HEK293 (cell line): ENCODE data around the gene AATF.

Experiments used
- BCL11A ChIP-seq: fragments of 450-650 bp; formaldehyde crosslinking; IDR thresholded peaks from 2 replicates; pipeline ENCODE4 v1.5.1; 2016; ENCODE audit warnings: low read depth, missing biosample characterization, missing genetic modification characterization
- BCL11B ChIP-seq: fragments of 450-650 bp; formaldehyde crosslinking; IDR thresholded peaks from 2 replicates; pipeline ENCODE4 v1.5.1; 2016; ENCODE audit warnings: low read depth, missing biosample characterization, missing genetic modification characterization
- EGR2 ChIP-seq: fragments of 450-650 bp; formaldehyde crosslinking; IDR thresholded peaks from 2 replicates; pipeline ENCODE4 v1.5.1; 2016; ENCODE audit warnings: low read depth, missing biosample characterization, missing genetic modification characterization
- KLF7 ChIP-seq: fragments of 450-650 bp; formaldehyde crosslinking; IDR thresholded peaks from 2 replicates; pipeline ENCODE4 v1.5.1; 2016; ENCODE audit warnings: missing biosample characterization, missing genetic modification characterization, borderline replicate concordance
- SP7 ChIP-seq: fragments of 450-650 bp; formaldehyde crosslinking; IDR thresholded peaks from 2 replicates; pipeline ENCODE4 v1.5.1; 2016; ENCODE audit warnings: missing biosample characterization, missing genetic modification characterization
- YY1 ChIP-seq: fragments of 450-650 bp; formaldehyde crosslinking; IDR thresholded peaks from 2 replicates; pipeline ENCODE4 v1.5.1; 2018; ENCODE audit warnings: missing biosample characterization, missing genetic modification characterization
- ZBTB10 ChIP-seq: fragments of 450-650 bp; formaldehyde crosslinking; IDR thresholded peaks from 2 replicates; pipeline ENCODE4 v1.5.1; 2016; ENCODE audit warnings: missing biosample characterization, missing genetic modification characterization
- ZBTB17 ChIP-seq: fragments of 450-650 bp; formaldehyde crosslinking; IDR thresholded peaks from 2 replicates; pipeline ENCODE4 v1.5.1; 2016; ENCODE audit warnings: missing biosample characterization, missing genetic modification characterization
- ZEB2 ChIP-seq: fragments of 450-650 bp; formaldehyde crosslinking; IDR thresholded peaks from 2 replicates; pipeline ENCODE4 v1.5.1; 2016; ENCODE audit warnings: missing biosample characterization, missing genetic modification characterization
- ZNF140 ChIP-seq: fragments of 450-650 bp; formaldehyde crosslinking; IDR thresholded peaks from 2 replicates; pipeline ENCODE4 v1.5.1; 2016; ENCODE audit warnings: missing biosample characterization, missing genetic modification characterization
- ZNF2 ChIP-seq: fragments of 450-650 bp; formaldehyde crosslinking; IDR thresholded peaks from 2 replicates; pipeline ENCODE4 v1.5.1; 2016; ENCODE audit warnings: missing biosample characterization, missing genetic modification characterization
- ZNF239 ChIP-seq: fragments of 450-650 bp; formaldehyde crosslinking; IDR thresholded peaks from 2 replicates; pipeline ENCODE4 v1.5.1; 2016; ENCODE audit warnings: missing biosample characterization, missing genetic modification characterization
- ZNF24 ChIP-seq: fragments of 450-650 bp; formaldehyde crosslinking; IDR thresholded peaks from 2 replicates; pipeline ENCODE4 v1.5.1; 2016; ENCODE audit warnings: missing biosample characterization, missing genetic modification characterization
- ZNF335 ChIP-seq: fragments of 450-650 bp; formaldehyde crosslinking; conservative IDR thresholded peaks from 2 replicates; pipeline ENCODE4 v1.5.1; 2016; ENCODE audit warnings: missing biosample characterization, missing genetic modification characterization
- ZNF391 ChIP-seq: fragments of 450-650 bp; formaldehyde crosslinking; IDR thresholded peaks from 2 replicates; pipeline ENCODE4 v1.5.1; 2016; ENCODE audit warnings: low read depth, missing biosample characterization, missing genetic modification characterization, borderline replicate concordance
- ZNF398 ChIP-seq: fragments of 450-650 bp; formaldehyde crosslinking; IDR thresholded peaks from 2 replicates; pipeline ENCODE4 v1.5.1; 2017; ENCODE audit warnings: missing biosample characterization, missing genetic modification characterization
- ZNF555 ChIP-seq: fragments of 450-650 bp; formaldehyde crosslinking; conservative IDR thresholded peaks from 2 replicates; pipeline ENCODE4 v1.5.1; 2017; ENCODE audit warnings: missing biosample characterization, mild to moderate bottlenecking, missing genetic modification characterization, inconsistent platforms
- ZNF561 ChIP-seq: fragments of 450-650 bp; IDR thresholded peaks from 2 replicates; pipeline ENCODE4 v1.5.1; 2018; ENCODE audit warnings: missing biosample characterization, missing genetic modification characterization, borderline replicate concordance
- ZNF600 ChIP-seq: fragments of 450-650 bp; formaldehyde crosslinking; IDR thresholded peaks from 2 replicates; pipeline ENCODE4 v1.5.1; 2016; ENCODE audit warnings: missing biosample characterization, missing genetic modification characterization
- ZNF610 ChIP-seq: fragments of 450-650 bp; formaldehyde crosslinking; IDR thresholded peaks from 2 replicates; pipeline ENCODE4 v1.5.1; 2016; ENCODE audit warnings: missing biosample characterization, missing genetic modification characterization, borderline replicate concordance
- ZNF629 ChIP-seq: fragments of 450-650 bp; formaldehyde crosslinking; IDR thresholded peaks from 2 replicates; pipeline ENCODE4 v1.5.1; 2017; ENCODE audit warnings: missing biosample characterization, missing genetic modification characterization
- ZNF645 ChIP-seq: fragments of 450-650 bp; formaldehyde crosslinking; IDR thresholded peaks from 2 replicates; pipeline ENCODE4; 2016; ENCODE audit warnings: missing biosample characterization, missing genetic modification characterization
- ZNF660 ChIP-seq: fragments of 450-650 bp; IDR thresholded peaks from 2 replicates; pipeline ENCODE4 v1.5.1; 2018; ENCODE audit warnings: missing biosample characterization, mild to moderate bottlenecking, missing genetic modification characterization
- ZNF692 ChIP-seq: fragments of 450-650 bp; formaldehyde crosslinking; IDR thresholded peaks from 2 replicates; pipeline ENCODE4 v1.5.1; 2016; ENCODE audit warnings: missing biosample characterization, missing genetic modification characterization
- ZNF76 ChIP-seq: fragments of 450-650 bp; formaldehyde crosslinking; IDR thresholded peaks from 2 replicates; pipeline ENCODE4; 2016; ENCODE audit warnings: low read depth, missing biosample characterization, missing genetic modification characterization, borderline replicate concordance
- ZNF837 ChIP-seq: fragments of 450-650 bp; formaldehyde crosslinking; IDR thresholded peaks from 2 replicates; pipeline ENCODE4 v1.5.1; 2016; ENCODE audit warnings: missing biosample characterization, missing genetic modification characterization
- TF ChIP-seq, protein P1 (sequence below): fragments of 450-650 bp; IDR thresholded peaks from 2 replicates; pipeline ENCODE4 v1.5.1; 2018; ENCODE audit warnings: missing biosample characterization, mild to moderate bottlenecking, missing genetic modification characterization
- TF ChIP-seq, protein P2 (sequence below): sonication (generic); formaldehyde crosslinking; IDR thresholded peaks from 2 replicates; pipeline ENCODE4 v1.8.1; 2022; ENCODE audit warnings: mild to moderate bottlenecking, moderate library complexity, missing genetic modification reagents

AATF gene

DNA sequence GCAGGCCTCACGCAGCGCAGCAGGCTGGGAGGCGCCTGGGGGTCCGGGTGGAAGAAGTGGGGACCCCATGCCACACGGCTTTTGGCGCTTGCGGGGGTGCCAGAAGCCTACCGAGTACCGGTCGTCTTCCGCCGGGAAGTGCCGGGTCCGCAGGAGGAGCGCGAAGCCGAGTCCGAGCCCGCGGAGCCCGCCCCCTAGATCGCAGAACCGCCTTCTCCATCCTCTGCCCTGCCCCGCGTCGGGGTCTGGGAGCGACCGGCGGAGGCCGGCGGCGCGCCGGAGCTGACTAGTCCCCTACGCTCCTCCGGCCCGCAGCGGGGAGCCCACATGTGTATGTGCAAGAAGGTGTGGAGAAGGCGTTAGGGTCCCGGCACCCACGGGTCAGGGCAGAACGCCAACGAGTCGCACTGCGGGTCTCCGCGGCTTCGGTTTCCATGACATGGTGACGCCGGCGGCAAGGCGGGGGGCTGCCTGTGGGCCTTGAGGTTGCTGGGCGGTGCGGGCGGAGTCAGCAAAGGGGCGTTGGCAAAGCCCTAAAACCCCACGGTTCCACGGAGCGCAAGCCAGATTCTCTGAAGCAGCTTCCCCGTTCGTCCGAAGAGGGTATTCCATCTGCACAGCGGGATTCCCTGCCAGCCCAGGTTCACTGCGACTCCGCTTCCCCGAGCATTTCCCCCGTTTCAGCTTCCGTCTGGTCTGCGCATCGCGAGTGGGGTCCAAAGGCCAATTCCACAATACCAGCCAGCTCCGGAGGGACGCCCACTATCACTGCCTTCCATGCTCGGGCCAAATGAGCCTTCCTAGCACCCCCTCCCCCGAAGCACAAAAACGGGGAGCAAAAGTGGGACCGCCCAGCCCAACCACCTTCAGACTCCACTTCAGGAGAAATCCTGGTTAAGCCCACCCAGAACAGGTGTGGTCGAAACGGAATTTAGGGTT lies 13.8 kb upstream of the AATF start (continued):
- TF ChIP-seq ZNF837 (tag by site-specific recombination): peak; percentile 98
- peak; percentile 98 for TF ChIP-seq EGR2 (tag by site-specific recombination)
- TF ChIP-seq ZNF645 (tag by site-specific recombination): peak; percentile 91; the same call in 1 of the 2 replicates
- TF ChIP-seq ZNF24 (tag by site-specific recombination): peak; percentile 81
- TF ChIP-seq ZNF391 (tag by site-specific recombination): 0 out of 2 replicates have a peak, but pooled peaks have one; percentile 49
- TF ChIP-seq ZNF239 (tag by site-specific recombination): no peak
- peak; percentile 73 for TF ChIP-seq KLF7 (tag by site-specific recombination)
- TF ChIP-seq ZBTB10 (tag by site-specific recombination): peak; percentile 74
- 0 out of 2 replicates have a peak, but pooled peaks have one; percentile 43 for TF ChIP-seq ZNF2 (tag by site-specific recombination)
- TF ChIP-seq ZNF660: peak; percentile 61
- peak; percentile 90 for TF ChIP-seq ZBTB17 (tag by site-specific recombination)
- peak; percentile 86; the same call in 1 of the 2 replicates for TF ChIP-seq ZNF140 (tag by site-specific recombination)
- TF ChIP-seq ZNF629 (tag by site-specific recombination): peak; percentile 57; the same call in 1 of the 2 replicates
- TF ChIP-seq SP7 (tag by site-specific recombination): peak; percentile 79
- TF ChIP-seq ZNF692 (tag by site-specific recombination): peak; percentile 71; the same call in 1 of the 2 replicates
- TF ChIP-seq ZNF561 (tag by site-specific recombination): peak; percentile 73; the same call in 1 of the 2 replicates
- 0 out of 2 replicates have a peak, but pooled peaks have one; percentile 25 for TF ChIP-seq ZNF610 (tag by site-specific recombination)
- peak; percentile 92 for TF ChIP-seq ZNF600
- peak; percentile 99 for TF ChIP-seq ZNF335 (tag by site-specific recombination)
- TF ChIP-seq, protein P1, sequence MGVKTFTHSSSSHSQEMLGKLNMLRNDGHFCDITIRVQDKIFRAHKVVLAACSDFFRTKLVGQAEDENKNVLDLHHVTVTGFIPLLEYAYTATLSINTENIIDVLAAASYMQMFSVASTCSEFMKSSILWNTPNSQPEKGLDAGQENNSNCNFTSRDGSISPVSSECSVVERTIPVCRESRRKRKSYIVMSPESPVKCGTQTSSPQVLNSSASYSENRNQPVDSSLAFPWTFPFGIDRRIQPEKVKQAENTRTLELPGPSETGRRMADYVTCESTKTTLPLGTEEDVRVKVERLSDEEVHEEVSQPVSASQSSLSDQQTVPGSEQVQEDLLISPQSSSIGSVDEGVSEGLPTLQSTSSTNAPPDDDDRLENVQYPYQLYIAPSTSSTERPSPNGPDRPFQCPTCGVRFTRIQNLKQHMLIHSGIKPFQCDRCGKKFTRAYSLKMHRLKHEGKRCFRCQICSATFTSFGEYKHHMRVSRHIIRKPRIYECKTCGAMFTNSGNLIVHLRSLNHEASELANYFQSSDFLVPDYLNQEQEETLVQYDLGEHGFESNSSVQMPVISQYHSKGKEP (tag by site-specific recombination): peak; percentile 16; the same call in 1 of the 2 replicates
- TF ChIP-seq YY1 (tag by site-specific recombination): no peak
- TF ChIP-seq ZEB2 (tag by site-specific recombination): peak; percentile 72
- 0 out of 2 replicates have a peak, but pooled peaks have one; percentile 50 for TF ChIP-seq BCL11B (tag by site-specific recombination)
- 0 out of 2 replicates have a peak, but pooled peaks have one; percentile 13 for TF ChIP-seq BCL11A (tag by site-specific recombination)
- TF ChIP-seq, protein P2, sequence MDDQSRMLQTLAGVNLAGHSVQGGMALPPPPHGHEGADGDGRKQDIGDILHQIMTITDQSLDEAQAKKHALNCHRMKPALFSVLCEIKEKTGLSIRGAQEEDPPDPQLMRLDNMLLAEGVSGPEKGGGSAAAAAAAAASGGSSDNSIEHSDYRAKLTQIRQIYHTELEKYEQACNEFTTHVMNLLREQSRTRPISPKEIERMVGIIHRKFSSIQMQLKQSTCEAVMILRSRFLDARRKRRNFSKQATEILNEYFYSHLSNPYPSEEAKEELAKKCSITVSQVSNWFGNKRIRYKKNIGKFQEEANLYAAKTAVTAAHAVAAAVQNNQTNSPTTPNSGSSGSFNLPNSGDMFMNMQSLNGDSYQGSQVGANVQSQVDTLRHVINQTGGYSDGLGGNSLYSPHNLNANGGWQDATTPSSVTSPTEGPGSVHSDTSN (CRISPR knock-in tag): peak; percentile 75; the same call in 1 of the 2 replicates
- TF ChIP-seq ZNF398 (tag by site-specific recombination): peak; percentile 71
- no peak for TF ChIP-seq ZNF555
- TF ChIP-seq ZNF76 (tag by site-specific recombination): peak; percentile 29; the same call in 1 of the 2 replicates
